Activated T-helper 9 cell treated with anti-CD3 and anti-CD28 coated beads, Interleukin-2, amount 50 U/mL, for 16 hours (primary cell): ENCODE measurements around the gene C2CD2.
"Not testable (repeated sequence)": the region's sequence is repeated elsewhere in the genome, so short reads cannot be mapped to it uniquely, and the experiment has no call there.

ENCODE experiments used
- DNase-seq: peaks from one replicate; pipeline ENCODE4 v3.0.0-alpha.2; 2020; ENCODE audit warnings: low read depth

The C2CD2 gene

DNA sequence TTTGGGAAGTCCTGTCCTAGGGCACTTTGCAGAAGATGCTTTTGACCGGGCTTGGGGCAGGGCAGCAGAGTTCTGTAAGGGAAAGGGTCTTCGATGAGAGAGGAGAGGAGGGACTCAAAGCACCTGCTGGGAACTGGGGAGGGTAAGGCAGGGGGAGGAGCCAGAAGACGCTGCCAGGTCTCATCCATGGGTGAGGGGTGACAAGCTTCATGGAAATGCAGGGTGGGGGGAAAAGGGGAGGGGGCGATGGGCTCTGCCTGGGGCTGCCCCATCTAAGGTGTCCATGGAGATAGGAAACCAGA is 20.9 kb upstream of the C2CD2 start:
- no peak for DNase-seq

DNA sequence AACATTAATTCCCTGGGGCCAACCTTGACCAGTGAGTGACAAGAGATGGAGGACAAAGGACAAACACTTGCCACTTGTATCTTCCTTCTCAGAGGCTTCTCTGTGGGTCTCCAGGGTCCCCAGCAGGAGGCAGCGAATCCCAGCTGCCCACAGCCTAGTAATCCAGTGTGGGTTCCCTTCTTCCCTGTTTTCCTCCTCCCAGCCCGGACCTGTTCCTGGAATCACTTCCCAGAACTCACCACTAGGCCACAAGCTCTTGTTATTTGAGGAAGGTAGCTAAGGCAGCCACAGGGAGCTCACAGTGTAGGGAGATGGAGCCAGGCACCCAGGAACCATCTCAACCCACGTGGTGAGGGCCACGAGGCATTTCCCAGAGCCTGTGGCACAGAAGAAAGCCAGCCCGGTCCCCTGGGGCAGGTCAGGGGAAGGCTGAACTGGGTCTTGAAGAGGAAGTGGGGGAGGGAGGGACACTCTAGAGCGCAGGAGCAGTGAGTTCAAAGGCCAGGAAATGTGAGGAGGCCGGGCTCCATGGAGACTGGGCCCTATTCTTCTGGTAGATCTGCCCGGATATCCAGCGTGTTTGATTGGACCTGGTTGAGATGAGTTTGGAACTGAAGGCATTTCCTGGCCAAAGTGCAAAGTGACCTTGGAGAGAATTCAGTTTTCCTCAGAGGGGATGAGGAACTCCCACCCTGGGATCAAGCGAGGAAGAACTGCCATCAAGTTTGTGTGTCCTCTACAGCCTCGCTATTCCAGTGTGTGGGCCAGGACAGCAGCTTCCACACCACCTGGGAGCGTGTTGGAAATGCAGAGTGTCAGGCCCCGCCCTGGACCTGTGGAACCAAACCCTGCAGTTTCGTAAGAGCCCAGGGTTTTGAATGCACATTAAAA is 20.3 kb upstream of the C2CD2 start:
- DNase-seq: no peak

DNA sequence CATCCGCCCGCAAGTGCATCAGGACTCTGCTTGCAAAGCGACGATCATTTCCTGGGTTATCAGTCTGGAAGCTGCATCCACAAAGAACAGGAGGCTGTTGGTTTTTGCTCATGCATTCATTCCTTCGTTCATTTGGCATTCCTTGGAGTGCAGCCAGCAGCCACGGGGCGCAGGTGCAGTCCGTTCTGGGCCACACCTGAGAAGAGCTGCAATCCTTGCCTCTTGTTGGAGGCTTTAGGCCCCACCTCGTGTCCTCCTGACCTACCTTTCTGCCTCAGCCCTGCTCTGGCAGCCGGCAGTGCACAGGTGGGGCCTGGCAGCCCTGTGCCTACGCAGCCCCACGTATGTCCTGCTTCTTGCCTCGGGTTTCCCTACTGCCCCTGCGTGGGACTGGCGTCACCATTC is 19.6 kb upstream of the C2CD2 start:
- DNase-seq: no peak

DNA sequence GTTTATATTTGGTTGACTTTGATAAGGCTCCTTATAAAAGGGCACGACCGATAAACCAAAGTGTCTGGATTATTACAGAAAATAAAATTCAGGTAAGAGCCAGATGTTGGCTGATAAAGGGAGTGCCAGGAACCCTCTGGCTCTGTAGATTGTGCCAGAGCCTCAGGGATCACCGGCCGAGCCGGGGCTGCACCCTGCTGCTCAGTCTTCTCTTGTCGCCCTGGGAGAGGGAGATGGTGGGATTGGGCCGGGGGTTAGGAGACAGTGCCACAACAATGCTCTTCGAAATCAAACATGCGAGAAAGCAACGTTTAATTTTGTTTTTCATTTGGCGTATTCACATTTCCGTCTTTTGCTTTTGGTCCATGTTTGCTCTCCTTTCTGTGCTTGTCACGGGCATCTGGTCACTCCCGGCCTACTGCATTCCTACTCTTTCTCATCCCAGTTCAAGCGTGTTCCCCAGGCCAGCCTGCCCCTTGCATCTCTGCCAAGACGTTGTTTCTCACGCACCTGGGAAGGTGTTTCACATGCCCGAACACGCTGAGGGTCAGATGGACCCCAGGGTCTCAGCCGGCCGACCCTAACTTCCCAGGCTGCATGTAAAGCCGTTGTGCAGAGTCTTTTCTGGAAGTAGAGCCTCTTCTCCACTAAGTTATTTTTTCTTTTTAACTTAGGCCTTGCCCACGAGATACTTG is 18.8 kb upstream of the C2CD2 start:
- DNase-seq: no peak

DNA sequence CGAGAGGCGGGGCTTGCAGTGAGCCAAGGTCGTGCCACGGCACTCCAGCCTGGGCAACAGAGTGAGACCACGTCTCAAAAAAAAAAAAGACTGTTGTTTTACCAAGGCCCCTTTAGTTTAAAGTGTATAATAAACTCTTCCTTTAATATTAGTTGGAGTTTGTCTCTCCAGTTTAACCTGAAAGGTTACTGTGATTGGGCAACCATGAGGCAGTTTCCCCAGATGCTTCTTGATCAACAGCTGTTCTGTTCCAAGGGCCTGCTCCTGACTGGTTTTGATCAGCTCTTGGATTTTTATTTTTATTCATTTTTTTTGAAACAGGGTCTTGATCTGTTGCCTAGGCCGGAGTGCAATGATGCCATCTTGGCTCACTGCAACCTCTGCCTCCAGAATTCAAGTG is 18.1 kb upstream of the C2CD2 start:
- no peak for DNase-seq

DNA sequence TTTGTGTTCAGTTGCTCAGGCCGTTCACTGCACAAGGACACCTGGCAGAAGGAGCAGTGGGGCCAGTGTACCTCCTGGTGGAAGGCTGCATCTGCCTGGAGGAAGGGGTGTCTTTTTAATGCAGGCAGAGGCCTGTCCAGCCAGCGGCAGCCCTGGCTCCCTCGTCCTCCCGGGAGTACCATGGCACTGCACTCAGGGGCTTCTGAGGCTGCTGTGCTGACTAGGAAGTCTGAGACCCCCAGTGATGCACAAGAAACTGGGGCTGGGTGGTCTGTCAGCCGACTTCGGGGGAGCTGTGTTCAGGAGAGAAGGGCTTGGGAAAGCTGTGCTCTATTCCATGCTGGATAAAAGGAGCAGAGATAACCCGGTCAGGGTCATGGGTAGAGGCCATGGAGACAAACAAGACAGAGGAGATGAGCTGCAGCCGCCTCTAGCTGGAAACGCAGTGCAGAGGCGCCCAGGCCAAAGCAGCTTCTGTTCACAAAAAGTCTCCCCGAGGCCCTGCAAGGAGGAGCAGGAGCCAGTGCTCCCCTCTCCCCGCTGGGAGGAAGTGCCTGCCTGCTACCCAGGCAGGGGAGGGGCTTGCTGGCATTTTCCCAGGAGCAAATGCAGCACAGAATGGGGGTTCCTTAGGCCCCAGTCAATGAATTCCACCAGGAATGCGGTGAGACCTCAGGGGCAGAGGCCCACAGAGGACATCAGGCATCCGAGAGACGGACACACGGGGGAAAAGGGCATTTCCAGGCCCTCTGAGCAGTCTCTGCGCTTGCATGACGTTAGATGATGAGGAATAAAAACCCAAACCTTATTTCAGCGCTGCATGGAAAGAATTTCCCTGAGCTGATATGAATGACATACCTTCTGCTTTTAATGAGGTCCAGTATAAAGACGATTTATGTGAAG is 17.2 kb upstream of the C2CD2 start:
- no peak for DNase-seq

DNA sequence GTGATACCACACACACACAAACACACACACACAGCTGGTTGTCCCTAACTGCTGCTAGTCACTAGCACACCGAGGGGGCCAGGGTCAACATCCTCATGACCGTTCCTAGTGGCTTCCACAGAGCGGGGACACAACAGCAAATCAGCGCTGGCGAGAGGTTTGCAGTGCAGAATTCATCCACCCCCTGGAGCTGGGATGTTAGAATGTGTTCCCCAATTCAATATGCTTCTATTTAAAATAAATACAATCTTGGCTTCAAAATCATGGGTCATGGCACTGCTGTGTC is 16.2 kb upstream of the C2CD2 start:
- no peak for DNase-seq

DNA sequence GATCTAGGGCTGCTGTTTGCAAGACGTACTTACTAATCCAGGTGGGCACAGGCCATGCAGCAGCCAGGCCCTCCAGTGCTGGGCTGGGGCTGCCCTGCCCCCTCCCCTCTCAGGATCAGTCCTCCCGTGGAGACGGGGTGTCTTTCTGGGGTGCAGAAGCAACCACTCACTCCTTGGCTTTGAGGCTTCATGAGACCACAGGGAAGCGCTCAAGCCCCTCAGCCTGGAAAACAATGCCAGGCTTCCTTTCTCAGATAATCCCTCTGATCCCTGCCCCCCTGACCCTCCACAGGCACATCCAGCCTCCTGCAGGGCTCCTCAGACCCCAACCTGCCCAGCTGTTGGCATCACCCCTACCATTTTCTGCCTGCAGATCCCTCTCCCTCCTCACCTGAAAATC is 13.9 kb upstream of the C2CD2 start:
- no peak for DNase-seq

DNA sequence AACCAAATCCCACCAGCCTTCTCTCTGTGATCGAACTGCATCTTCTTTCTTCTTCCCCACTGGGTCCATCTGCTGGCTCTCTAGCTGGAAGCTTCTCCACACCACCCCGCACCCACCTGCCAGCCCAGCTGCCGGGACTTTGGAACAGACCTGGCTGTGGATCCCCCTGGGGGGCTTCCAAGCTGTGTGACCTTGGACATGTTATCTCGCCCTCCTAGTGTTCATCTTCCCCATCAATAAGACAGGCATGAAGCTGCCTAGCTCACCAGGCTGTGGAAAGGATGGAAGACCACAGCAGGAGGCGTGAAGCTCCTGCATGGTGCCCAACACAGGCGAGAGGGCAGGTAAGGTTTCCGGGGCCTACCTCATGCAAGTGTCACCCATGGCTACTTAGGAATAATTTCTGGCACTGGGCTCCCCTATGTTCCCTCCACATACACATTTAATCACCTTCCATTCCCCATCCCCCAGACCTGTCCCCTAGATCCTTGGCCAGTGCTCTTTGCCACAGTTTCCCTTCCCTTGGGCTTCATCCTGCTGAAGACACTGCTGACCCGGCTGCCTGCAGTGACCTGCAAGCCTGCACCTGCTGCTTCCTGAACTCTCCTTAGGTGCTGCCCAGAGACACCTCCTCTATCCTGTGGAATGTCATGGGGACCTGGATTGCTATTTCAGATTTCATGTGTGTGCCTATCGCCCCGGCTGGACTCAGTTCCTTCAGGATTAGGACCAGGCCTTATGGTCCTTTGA is 13.2 kb upstream of the C2CD2 start:
- no peak for DNase-seq

DNA sequence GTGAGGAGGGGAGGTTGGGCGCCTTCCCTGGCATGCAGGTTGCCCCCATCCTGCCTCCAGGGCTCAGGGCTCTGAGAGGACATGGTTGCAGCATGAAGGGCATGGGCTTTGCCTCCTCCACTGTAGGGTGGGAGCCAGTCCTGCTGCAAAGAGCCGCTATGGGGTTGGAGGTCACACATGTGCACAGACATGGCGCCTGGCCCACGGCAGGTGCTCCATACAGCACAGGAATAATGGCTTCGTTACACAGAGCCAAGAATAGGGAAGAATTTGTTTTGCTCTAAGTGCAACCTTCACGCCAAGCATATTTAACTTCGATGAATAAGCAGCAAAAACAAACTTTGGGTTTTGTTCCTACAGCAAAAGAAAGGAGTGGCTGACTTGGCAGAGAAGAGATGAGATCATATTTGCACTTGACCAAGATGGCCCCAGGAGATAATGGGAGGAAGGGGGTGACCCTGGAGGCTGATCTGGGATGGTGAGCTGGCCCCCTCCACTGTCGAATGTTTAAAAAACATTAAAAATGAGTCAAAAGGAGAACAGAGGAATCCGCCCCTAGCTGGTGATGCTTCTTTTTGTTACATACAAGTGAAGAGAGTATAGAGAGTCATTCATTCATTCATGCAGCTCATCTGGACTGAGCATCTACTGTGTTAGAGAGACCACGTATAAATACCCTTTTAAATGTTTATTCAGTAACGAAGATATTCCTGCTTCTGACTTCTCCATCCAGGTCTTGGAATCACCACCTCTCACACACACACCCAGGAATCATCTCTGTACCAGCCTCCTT is 12.4 kb upstream of the C2CD2 start:
- DNase-seq: no peak

DNA sequence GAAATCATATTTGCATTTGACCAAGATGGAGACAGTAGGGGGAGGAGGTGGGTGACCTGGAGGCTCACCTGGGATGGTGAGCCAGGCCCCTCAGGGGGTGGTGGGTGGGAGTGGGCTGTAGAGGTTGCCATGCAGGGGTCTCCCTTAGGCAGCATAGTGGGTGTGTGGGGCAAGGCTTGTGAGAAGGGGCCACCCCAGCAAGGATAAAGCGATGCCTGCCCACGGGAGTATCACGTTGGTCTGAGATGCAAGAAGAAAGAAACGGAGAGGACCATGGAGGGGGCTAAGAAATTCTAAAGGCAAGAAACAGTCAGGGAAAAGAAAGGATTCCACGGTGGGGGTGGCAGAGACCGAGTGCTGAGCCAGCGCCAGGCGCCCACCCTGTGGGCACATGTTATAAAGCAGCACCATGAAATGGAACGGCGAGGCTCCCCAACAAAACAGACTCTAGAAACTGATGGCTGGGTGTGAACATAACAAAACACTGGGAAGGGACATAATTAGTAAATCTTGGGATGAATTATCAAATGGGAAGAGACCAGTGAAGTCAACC is 11.7 kb upstream of the C2CD2 start:
- no peak for DNase-seq

DNA sequence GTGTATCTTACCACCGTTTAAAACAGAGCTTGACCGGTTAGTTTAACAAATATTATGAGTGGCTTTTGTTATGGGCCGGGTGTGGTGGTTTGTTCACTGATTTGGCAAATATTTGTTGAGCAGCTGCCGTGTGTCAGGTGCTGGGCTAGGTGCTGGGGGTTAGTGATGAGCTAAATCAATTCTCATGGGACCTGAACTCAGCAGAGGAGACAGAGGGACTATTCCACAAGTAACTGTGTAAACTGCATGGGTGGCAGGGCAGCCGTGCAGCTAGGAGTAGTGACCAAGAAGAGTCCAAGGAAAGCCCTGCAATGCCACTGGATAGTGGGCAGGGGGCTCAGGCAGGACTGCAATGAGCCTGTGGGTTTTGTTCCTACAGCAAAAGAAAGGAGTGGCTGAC is 11.2 kb upstream of the C2CD2 start:
- no peak for DNase-seq

DNA sequence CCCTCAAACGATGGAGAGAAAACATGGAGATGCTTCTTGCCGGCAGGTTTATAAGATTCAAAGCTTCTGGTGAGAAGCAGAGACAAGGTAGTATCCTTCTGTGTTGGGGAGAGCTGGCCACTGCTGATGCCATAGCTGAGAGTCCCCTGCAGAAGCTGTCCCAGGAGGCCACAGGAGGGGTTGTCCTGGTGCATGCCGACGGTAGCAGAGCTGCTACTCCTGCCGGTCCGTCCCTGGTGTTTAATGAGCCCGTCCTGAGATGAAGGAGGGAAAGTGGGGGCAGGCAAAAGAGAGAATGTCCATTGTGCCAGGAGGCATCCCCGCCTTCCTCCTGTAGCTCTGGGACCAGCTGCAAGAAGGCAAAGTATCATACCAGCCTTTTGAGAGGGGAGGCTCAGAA is 10.4 kb upstream of the C2CD2 start:
- no peak for DNase-seq

DNA sequence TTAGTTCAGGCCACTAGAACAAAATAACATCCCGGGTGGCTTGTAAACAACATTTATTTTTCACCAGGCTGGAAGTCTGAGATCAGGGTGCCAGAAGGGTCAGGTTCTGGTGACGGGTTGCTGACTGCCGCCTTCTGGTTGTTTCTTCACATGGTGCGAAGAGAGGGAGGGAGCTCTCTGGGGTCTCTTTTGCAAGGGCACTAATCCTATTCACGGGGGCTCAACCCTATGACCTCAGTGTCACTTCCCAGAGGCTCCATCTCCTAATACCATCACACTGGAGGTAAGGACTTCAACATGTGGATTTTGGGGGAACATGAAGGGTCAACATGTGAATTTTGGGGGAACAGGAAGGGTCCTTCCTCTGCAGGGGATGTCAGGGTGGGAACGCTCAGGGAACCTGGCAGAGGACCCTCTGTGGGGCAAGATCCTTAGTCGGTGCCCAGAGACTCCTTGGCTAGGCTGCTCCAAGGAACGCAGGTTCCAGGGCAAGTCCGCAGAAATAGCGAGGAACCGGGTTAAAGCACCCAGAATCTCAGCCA is 8.7 kb upstream of the C2CD2 start:
- DNase-seq: no peak

DNA sequence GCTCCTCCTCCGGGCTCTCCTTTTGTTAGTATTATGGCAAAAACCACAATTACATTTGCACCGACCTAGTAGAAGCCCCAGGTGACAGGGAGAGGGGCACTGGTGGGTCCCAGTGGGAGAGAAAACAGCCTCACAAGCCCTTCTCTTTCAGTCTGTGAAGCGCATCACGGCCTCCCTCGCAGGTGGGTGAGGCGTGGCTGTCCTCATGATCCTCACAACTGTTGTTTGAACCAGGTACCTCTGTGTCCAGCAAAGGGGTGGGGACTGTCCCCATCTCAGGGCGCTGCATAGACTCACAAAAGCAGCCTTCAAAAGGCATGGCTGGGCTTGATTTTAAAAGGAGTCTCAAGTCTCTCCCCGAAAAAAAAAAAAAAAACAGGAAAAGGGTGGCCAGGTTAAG is 7.9 kb upstream of the C2CD2 start:
- DNase-seq: no peak

DNA sequence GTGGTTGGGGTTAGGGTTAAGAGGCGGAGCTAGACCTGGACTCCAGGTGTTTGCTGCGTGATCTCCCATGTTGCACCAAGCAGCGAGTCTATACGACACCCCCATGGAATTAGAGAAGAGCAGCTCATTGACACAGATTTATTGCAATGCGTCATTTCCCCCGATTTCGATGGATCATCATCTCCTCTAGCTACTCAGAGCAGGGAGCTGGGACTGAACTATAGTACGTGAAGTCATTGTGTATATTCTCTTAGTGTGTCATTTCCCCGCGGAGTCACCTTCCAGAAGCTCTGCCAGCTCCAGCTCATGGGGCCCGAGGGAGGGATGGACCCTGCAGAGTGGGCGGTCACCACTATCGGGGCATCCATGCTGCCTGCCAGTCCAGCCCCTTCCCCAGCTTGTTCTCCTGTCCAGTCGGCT is 7.5 kb upstream of the C2CD2 start:
- no peak for DNase-seq

DNA sequence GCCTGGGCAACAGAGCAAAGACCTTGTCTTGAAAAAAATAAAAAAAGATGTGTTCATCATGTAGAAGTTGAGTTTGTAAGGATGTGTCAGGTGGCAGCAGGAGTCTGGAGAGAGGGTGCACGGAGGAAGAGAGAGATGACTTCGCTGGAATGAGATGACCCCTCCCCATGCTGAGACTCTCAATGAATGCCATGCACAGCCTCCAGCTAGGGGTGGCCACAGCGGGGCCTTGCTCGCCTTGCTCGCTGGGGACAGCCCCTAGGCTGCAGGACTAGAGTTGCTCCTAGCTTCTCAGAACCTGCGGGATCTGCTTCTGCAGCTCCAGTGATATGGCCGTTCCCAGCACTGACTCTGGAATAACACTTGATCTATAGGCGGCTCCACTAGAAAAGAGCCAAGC is 6.6 kb upstream of the C2CD2 start:
- DNase-seq: no peak

DNA sequence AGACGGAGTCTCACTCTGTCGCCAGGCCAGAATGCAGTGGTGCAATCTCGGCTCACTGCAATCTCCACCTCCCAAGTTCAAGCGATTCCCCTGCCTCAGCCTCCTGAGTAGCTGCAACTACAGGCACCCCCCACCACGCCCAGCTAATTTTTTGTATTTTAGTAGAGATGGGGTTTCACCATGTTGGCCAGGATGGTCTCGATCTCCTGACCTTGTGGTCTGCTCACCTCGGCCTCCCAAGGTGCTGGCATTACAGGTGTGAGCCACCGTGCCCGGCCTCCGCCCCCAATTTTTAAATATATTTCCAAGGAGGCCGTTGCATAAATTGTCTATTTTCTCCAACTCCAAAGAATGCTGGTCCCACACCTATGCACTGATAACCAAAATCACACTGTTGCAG is 5.9 kb upstream of the C2CD2 start:
- not testable (repeated sequence) for DNase-seq

DNA sequence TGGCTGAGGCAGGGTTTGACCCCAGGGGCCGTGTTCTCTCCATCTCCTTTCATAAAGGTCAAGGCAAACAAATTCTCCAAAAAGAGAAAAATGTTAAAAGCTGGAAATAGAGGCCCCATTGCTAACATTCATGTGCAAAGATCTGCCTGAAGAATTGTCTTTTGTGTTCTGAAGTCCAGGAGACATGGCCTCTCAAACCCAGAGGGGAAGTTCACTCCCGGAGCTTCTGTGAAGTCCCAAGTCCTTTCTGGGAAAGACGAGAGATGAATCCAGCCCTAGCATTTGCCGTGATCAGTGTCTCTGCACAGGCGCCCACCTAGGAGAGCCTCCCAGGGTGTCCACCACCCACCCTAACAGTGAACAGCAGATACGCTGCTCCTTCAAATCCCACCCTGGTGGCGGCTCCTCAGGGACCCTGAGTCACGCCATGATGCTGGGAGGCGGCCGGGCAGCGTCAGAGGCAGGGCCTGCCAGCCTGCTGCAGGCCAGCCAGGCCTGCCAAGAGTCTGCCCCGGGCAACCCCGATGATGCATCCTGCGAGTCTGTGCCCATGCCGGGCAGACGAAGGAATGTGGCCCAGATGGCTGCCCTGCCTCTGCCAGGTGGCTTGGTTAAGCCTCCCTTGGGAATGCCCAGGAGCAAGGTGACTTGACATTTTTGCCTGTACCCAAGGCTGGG is 5.2 kb upstream of the C2CD2 start:
- DNase-seq: no peak
